Stimulated activated CD8-positive, alpha-beta memory T cell treated with anti-CD3 and anti-CD28 coated beads, Interleukin-15, amount 100 ng/mL, for 1 hour (primary cell): ENCODE data around the gene NUP153.

Source experiments
- DNase-seq: peaks from one replicate; pipeline ENCODE4 v3.0.0-alpha.2; 2020; ENCODE audit warnings: low read depth

The NUP153 gene

GRCh38 chr6:17662585-17662984 is 44.1 kb downstream of the NUP153 start:
- DNase-seq, result no peak

DNA sequence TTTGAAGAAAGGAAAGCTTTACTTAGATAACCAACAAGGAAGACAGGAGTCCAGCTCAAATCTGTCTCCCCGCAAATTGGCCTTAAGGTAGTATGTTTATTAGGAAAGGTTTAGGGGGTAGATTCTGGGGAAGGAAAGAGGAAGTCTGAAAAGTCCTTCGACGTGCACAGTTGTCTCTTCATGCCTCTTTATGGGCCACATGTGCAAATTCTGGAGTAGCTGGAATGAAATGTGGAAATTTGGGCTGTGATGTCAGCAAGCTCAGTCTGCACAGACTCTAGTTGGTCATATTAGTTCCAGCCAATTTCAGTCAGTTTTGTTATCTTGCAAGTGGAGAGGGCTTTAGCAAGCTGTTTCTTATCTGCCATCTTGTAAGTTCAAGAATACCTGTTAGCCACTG is 50.1 kb downstream of the NUP153 start:
- DNase-seq, result no peak

- DNase-seq, result no peak
These were observed 50.6 kb downstream of the NUP153 start for GRCh38 chr6:17656092-17656491.

- DNase-seq, result no peak
These were observed 53.4 kb downstream of the NUP153 start for GRCh38 chr6:17653198-17653882.

GRCh38 chr6:17650656-17651309 is 55.9 kb downstream of the NUP153 start:
- DNase-seq, result no peak

- no peak for DNase-seq
These were observed 58.0 kb downstream of the NUP153 start for GRCh38 chr6:17648745-17649144.

- no peak for DNase-seq
These were observed 66.2 kb downstream of the NUP153 start for GRCh38 chr6:17640477-17640917.

GRCh38 chr6:17638212-17638715 is 68.5 kb downstream of the NUP153 start:
- DNase-seq, result no peak

DNA sequence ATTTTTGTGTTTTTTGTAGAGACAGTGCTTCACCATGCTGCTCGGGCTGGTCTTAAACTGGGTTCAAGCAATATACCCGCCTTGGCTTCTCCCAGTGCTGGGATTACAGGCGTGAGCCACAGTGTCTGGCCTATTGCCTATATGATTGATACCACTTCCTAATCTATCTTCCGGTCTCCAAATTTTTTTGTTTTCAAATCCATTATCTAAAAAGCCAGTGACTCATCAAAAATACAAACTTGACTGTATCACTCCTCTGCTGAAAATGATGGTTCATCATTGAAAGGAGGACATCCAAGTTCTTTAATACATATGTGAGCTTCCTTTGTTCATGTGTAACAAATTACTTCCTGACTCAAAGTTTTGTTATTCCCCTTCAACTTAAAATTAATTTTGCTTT is 71.2 kb downstream of the NUP153 start:
- DNase-seq, result no peak

DNA sequence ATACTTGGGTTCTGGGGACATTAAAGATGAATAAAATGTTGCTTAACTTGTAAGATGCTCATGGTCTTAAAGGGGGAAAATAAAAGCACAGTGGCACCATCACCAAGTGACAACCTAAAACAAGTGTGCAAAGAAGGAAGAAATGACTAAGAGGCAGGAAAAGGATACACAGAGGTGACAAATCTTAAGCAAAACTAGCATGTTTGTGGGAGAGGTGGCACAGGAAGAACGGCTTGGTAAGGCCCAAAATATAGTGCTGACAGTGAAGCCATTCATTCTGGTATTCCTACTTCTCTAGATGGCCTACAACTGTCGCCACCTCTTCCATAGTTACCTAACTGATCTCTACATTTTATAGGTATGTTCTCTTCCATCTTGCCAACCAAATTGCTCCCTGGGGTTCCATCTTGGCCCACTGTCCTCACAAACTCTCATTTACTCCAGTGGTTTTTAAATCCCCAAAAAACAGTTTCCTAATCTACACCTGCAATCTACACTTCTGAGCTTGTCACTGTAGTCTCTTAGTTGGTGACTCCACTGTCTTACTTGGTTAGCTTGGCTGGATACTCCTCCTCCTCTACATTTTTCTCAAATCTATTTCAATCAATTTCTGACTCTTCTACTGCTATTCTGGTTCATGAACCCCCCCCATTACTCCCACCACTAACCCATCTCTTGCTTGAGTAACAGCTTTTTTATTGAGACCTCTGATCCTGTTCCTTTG is 73.1 kb downstream of the NUP153 start:
- DNase-seq, result no peak

- DNase-seq, result no peak
These were observed 73.8 kb downstream of the NUP153 start for GRCh38 chr6:17632934-17633333.

DNA sequence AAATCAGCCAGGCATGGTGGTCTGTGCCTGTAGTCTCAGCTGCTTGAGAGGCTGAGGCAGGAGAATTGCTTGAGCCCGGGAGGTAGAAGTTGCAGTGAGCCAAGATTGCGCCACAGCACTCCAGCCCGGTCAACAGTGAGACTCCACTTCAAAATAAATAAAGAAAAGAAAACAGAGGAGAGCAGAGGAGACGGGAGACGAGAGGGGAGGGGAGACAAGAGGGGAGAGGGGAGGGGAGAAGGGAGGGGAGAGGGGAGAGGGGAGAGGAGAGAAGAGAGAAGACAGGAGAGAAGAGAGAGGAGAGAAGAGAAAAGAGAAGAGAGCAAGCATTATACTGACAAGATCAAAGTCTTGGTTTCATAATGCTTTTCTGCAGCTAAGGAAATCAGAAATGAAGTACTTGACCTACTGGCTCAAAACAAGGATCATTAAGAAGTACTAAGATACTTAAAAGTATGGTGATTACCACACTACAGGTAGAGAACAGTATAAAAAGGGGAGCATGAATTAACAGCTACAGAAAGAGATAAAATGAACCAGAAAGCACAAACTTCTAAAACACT is 76.1 kb downstream of the NUP153 start:
- no peak for DNase-seq

GRCh38 chr6:17629824-17630510 is 76.8 kb downstream of the NUP153 start:
- DNase-seq, result no peak

GRCh38 chr6:17628873-17629272 is 77.9 kb downstream of the NUP153 start:
- no peak for DNase-seq

DNA sequence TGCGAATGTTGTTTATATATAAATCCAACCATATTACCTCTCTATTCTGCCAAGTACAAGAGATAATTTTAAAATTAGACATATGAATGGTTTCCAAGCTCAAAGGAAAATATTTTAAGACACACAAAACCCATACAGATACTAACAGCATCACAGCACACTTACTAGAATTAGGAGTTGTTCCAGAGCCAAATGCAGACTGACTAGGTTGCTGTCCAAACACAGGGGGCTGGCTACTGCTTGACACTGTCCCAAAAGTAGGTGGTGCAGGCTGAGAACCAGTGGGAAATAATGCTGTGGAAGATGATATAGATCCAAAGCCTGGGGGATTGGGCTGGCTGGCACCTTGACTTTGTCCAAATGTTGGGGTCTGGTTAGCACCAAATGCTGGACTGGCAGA is 82.3 kb downstream of the NUP153 start:
- no peak for DNase-seq

- no peak for DNase-seq
These were observed 84.6 kb downstream of the NUP153 start for GRCh38 chr6:17622144-17622543.

DNA sequence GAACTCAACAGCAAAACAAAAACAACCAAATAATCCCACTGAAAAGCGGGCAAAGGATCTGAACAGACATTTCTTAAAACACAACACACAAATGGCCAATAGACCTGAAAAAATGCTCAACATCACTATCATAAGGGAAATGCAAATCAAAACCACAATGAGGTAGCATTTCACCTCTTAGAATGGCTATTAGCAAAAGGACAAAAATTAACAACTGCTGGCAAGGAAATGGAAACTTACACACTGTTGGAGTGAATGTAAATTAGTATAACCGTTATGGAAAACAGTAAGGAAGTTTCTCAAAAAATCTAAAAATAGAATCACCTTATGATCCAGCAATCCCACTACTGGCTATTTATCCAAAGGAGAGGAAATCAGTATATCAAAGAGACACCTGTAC is 85.7 kb downstream of the NUP153 start:
- no peak for DNase-seq

DNA sequence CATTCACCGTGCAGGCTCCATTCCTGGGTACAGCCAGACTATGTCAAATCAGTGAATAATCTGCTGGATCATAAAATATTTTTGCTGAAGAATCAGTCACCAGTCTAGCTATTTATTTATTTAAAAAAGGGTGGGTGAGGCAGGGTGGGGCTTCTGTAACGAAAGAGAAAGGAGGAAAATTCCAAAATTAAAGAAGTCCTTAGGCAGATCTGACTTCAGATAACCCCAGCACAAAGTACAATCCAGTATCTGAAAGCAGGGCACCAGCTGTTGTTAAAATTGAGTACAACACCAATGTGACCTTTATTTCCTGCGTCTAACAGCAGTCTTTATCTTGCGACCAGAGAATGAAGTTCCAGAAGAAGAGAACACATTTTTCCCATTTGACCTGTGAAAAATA is 90.9 kb downstream of the NUP153 start:
- no peak for DNase-seq

DNA sequence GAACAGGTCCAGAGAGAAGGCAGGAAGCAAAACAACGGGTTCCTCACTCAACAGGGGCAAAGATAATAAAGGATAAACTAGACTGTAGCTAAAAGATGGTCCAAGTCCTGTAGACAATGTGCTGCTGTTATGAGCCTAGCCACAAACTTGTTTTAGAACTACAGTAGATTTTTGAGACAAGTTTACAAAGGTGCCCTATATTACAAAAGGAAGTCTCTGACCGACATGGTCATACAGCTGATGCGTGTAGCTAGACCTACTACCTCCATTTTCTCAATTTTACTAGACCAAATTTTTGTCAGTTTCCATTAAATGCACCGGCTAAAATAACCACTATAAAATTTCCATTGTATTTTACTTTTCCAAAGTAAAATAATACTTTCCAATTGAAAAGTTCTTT is 94.7 kb downstream of the NUP153 start:
- no peak for DNase-seq

DNA sequence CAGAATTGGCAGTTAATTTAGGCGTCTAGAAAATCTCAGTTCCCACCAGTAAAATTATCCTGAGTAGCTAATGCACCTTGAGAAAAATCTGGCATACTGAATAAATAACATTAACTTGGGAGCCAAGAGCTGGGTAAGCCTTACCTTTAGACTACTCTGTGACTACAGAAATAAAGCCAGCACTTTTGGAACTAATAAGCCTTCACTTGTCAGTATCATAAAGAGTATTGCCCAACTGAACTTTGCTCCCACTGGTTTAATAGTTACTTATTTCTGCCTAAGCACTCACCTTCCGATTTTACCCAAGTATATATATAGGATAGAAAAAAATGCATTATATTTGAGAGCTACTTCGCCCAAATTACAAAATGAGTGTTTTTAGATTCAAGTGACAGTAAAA is 95.9 kb downstream of the NUP153 start:
- DNase-seq, result no peak

- DNase-seq, result no peak
These were observed 100.1 kb downstream of the NUP153 start for GRCh38 chr6:17606606-17607005.

DNA sequence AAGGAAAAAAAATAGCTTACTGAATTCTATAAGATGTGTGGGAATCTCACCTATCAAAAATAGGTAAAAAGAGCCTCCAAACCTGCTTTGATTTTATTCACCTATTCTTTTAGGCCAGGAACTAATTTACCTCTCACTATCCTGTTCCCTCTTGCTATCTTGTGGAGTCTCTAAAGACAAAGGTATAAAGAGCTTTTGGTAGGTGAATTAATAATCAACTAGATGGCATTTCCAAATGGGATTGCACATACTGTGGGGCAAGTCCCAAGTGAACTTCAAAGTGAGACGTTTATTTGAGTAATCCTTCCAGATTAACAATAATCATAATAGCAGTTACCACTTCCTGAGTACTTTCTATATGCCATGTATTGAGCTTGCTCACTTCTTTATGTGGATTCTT is 103.8 kb downstream of the NUP153 start:
- DNase-seq, result no peak
